ENCODE data around the gene FKBP8.

The FKBP8 gene

GRCh38 chr19:18510216-18510615 lies 33.2 kb downstream of the FKBP8 start:
- no peak for TF ChIP-seq CTCF (conservative IDR thresholded peaks at IDR 0.05; ENCODE audit: low read depth, low read length)
- DNase-seq (ENCODE audit: low read depth): no peak

GRCh38 chr19:18508585-18508984 lies 34.8 kb downstream of the FKBP8 start:
- DNase-seq (ENCODE audit: low read depth): no peak
- no peak for TF ChIP-seq CTCF (conservative IDR thresholded peaks at IDR 0.05; ENCODE audit: low read depth, low read length)
- no peak overlapping the region for H3K4me3 ChIP-seq (ENCODE audit: low read depth, low read length)

More at GRCh38 chr19:18510216-18510615, 33.2 kb downstream of the FKBP8 start:
- no peak overlapping the region for H3K4me3 ChIP-seq (ENCODE audit: low read depth, low read length)

- no peak overlapping the region for H3K4me3 ChIP-seq (ENCODE audit: low read depth, low read length)
- TF ChIP-seq CTCF (conservative IDR thresholded peaks at IDR 0.05; ENCODE audit: low read depth, low read length): no peak
- no peak for DNase-seq (ENCODE audit: low read depth)
These were observed 35.5 kb downstream of the FKBP8 start for GRCh38 chr19:18507727-18508440.

- DNase-seq (ENCODE audit: low read depth): no peak
- H3K4me3 ChIP-seq (ENCODE audit: low read depth, low read length): no peak overlapping the region
- no peak for TF ChIP-seq CTCF (conservative IDR thresholded peaks at IDR 0.05; ENCODE audit: low read depth, low read length)
These were observed 36.2 kb downstream of the FKBP8 start for GRCh38 chr19:18507021-18507726.

GRCh38 chr19:18506101-18506930 lies 37.1 kb downstream of the FKBP8 start:
- DNase-seq (ENCODE audit: low read depth): no peak
- no peak for TF ChIP-seq CTCF (conservative IDR thresholded peaks at IDR 0.05; ENCODE audit: low read depth, low read length)
- H3K4me3 ChIP-seq (ENCODE audit: low read depth, low read length): no peak overlapping the region

GRCh38 chr19:18504886-18505610 lies 38.3 kb downstream of the FKBP8 start:
- no peak overlapping the region for H3K4me3 ChIP-seq (ENCODE audit: low read depth, low read length)
- no peak for DNase-seq (ENCODE audit: low read depth)
- no peak for TF ChIP-seq CTCF (conservative IDR thresholded peaks at IDR 0.05; ENCODE audit: low read depth, low read length)

All from choroid plexus epithelial cell (primary cell).